Right lobe of liver (tissue), 5 donors: ENCODE data around the gene SCAANT1. TPM values are rescaled to one million over a fixed set of nuclear protein-coding genes. Genes with fewer than 3 reads are reported as not detected.

ENCODE experiments used
- small RNA-seq, 2 experiments: library from RNA; depleted of rRNA; stranded (forward); fragments of <200 nt; gene quantifications; one replicate each; pipeline ENCODE3, GENCODE V24; 2016
- total RNA-seq, 6 experiments: library from RNA; depleted of rRNA in 2 of 6; stranded (reverse); fragments of >200 nt in 2 of 6; fragmentation: NEBNext Ultra II Directional in 3 of 6; extraction: Animal tissue kit (Norgen Biotek cat#: 25700) in 3 of 6; gene quantifications; one replicate each; pipeline versions ENCODE4 v1.1.0 to v1.2.4, GENCODE V29; 2016 to 2023
- donor health status: DM: no; HTN: no; CAD: no.
- donor health status: DM: no; HTN: no; CAD: no.
- donor health status: DM: no; HTN: yes; CAD: no.
- donor health status: DM: no; HTN: yes; CAD: no.

The SCAANT1 gene
- total RNA-seq, 6 experiments from 2014 or later: not detected

Small RNA genes within 50 kb of the gene (small RNA-seq; reads per million reads assigned to genes)
- 0 reads per million in 2 experiments for gene SCAANT1

Other genes with a start within 250 kb of the SCAANT1 start
- not detected for gene C3orf49, start 93.1 kb downstream of the SCAANT1 start, total RNA-seq
- 10 to 100 TPM; 21.8 to 38.8 (median 28.7) TPM for gene THOC7, start 48.6 kb downstream of the SCAANT1 start, total RNA-seq
- gene ATXN7, start 48.5 kb downstream of the SCAANT1 start, total RNA-seq: 10 to 100 TPM; 14.6 to 18.6 (median 15.0) TPM
- 10 to 100 TPM; 33.1 to 41.9 (median 35.9) TPM for gene PSMD6, start 111.1 kb upstream of the SCAANT1 start, total RNA-seq